Renal cortical epithelial cell (primary cell): ENCODE results near the gene ZNF683. TPM values are rescaled to one million over a fixed set of nuclear protein-coding genes. Genes with fewer than 3 reads are reported as not detected.

ENCODE experiments used
- total RNA-seq: library from RNA; depleted of rRNA; stranded (reverse); fragments of >200 nt; gene quantifications from 2 replicates; pipeline ENCODE4 v1.2.3, GENCODE V29; 2014

Gene ZNF683
- total RNA-seq, 1 donor from 2014 or later = not detected

Other genes with a start within 250 kb of the ZNF683 start
- gene FAM110D, start 213.7 kb downstream of the ZNF683 start, total RNA-seq = not detected in 2 replicates
- not detected in 2 replicates for gene C1orf232, start 203.8 kb downstream of the ZNF683 start, total RNA-seq
- 6.7 and 15.6 TPM in 2 replicates for gene ZNF593, start 202.8 kb downstream of the ZNF683 start, total RNA-seq
- not detected in 2 replicates for gene ZNF593OS, start 200.9 kb downstream of the ZNF683 start, total RNA-seq
- gene CNKSR1, start 195.3 kb downstream of the ZNF683 start, total RNA-seq = 5.2 and 6.4 TPM in 2 replicates
- gene CATSPER4, start 182.1 kb downstream of the ZNF683 start, total RNA-seq = not detected in 2 replicates
- gene CEP85, start 138.6 kb downstream of the ZNF683 start, total RNA-seq = 6.6 and 9.4 TPM in 2 replicates
- 12.8 and 17.5 TPM in 2 replicates for gene SH3BGRL3, start 92.7 kb downstream of the ZNF683 start, total RNA-seq
- gene UBXN11, start 66.1 kb downstream of the ZNF683 start, total RNA-seq = 1.9 and 9.6 TPM in 2 replicates
- gene CD52, start 54.8 kb downstream of the ZNF683 start, total RNA-seq = not detected in 2 replicates
- 0.35 and 7.1 TPM in 2 replicates for gene CRYBG2, start 18.6 kb downstream of the ZNF683 start, total RNA-seq
- not detected in 2 replicates for gene LIN28A, start 38.1 kb upstream of the ZNF683 start, total RNA-seq
- gene DHDDS, start 59.6 kb upstream of the ZNF683 start, total RNA-seq = 39.1 and 43.9 TPM in 2 replicates
- gene HMGN2, start 99.7 kb upstream of the ZNF683 start, total RNA-seq = 63.2 and 94.5 TPM in 2 replicates
- gene RPS6KA1, start 157.0 kb upstream of the ZNF683 start, total RNA-seq = 81.5 and 105 TPM in 2 replicates